ENCODE measurements around the gene PSEN2. TPM values are rescaled to one million over a fixed set of nuclear protein-coding genes. Genes with fewer than 3 reads are reported as not detected.

Gene PSEN2
- total and polyA plus RNA-seq, 9 of the 15 experiments (the other 6 are each of a cell fraction or from before 2014, with no cell fraction given) = 2.3 to 21.5 (median 13.7) TPM

DNA sequence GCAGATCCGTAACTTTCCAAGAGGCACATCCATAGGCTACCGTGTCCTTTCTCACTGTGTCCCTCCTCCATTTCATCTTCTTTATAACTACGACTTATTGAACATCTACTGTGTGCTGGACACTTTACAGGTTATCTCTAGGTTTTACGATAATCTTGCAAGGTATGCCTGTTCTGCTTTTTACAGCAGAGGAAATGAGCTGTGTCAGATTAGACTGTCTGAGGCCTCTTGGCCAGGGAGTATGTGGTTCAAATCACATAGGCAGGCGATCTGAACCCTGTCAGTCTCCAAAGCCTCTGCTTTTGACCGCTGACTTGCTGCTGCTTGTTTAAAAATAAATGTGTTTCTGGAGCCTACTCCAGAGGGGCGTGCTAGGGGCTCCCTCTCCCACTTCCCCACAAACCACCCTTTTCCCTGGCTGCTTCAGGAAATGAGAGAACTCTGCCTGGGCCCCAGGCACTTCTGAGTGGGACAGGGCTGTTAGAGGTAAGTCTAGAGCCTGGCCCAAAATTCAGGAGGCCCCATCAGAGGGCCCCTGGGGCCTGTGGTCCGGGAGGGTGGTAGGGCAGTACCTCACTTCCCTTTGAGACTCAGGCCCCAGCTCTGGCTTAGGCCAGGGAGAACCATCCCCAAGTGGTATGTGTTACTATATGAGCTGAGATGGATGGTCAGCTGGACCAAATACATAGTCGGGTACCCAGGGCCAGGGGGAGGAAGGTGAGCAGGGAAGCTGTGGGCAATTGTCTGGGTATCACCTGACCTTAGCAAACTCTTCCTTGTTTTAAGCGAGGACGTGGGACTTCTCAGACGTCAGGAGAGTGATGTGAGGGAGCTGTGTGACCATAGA is 4.4 kb downstream of the PSEN2 start:
- in situ Hi-C loops (cut with MboI) = no loop called here
- ATAC-seq (no peak), DNase-seq (ENCODE audit: extremely low read depth in 1 of 4, low spot score in 3 of 4) (no peak), FAIRE-seq (no peak)
- peak overlapping the region in 1 of 2 experiments; percentile 27; a peak in 2 of 4 replicates for H3K9ac ChIP-seq (ENCODE audit: insufficient read depth in 1 of 2, low read depth in 2 of 2, low read length in 2 of 2)
- intact Hi-C loops (cut with micrococcal nuclease) = no loop called here
- 0 out of 3 replicates have a peak overlapping the region, but pooled peaks have one; percentile 16 for H3K27ac ChIP-seq (ENCODE audit: extremely low read depth, low read depth, low read length)
- peaks cover 9% of the 10 kb centered on the region for H3K9me1 ChIP-seq (ENCODE audit: control insufficient read depth, insufficient read depth, low read length)
- 66% methylated on average over 12 of the region's 12 CpGs for WGBS (ENCODE audit: insufficient coverage, low coverage, missing lambda C conversion rate)
- H3K4me3 ChIP-seq = no peak overlapping the region
- POLR2A ChIA-PET = interaction anchor here (1.1 to 1.5 kb wide), 3 partner anchors 8 to 10 kb away, joined by 4 to 6 read pairs (median 6); no protein-coding TSS in a partner anchor
- CTCF ChIA-PET (ENCODE audit: low intra/inter-chr PET ratio) = no interaction called here
- TF ChIP-seq TCFL5 (CRISPR knock-in tag; conservative IDR thresholded peaks at IDR 0.05) (no peak), ZNF785 (CRISPR knock-in tag; IDR thresholded peaks at IDR 0.05) (no peak), ZEB2 (IDR thresholded peaks at IDR 0.05) (no peak), TFAM (CRISPR knock-in tag; conservative IDR thresholded peaks at IDR 0.05) (no peak), ZFX (CRISPR knock-in tag; IDR thresholded peaks at IDR 0.05) (peak; percentile 37), ZNF699 (CRISPR knock-in tag; IDR thresholded peaks at IDR 0.05; ENCODE audit: insufficient replicate concordance) (no peak), ADNP (tag; IDR thresholded peaks at IDR 0.05) (no peak), TOE1 (IDR thresholded peaks at IDR 0.05; ENCODE audit: borderline replicate concordance) (no peak), TOE1 (CRISPR knock-in tag; IDR thresholded peaks at IDR 0.05; ENCODE audit: borderline replicate concordance, low read depth) (no peak), SPI1 (IDR thresholded peaks at IDR 0.05; ENCODE audit: borderline replicate concordance, low read depth, low read length) (peak; percentile 26; the same call in 1 of the 2 replicates)
- TF ChIP-seq, protein P1, sequence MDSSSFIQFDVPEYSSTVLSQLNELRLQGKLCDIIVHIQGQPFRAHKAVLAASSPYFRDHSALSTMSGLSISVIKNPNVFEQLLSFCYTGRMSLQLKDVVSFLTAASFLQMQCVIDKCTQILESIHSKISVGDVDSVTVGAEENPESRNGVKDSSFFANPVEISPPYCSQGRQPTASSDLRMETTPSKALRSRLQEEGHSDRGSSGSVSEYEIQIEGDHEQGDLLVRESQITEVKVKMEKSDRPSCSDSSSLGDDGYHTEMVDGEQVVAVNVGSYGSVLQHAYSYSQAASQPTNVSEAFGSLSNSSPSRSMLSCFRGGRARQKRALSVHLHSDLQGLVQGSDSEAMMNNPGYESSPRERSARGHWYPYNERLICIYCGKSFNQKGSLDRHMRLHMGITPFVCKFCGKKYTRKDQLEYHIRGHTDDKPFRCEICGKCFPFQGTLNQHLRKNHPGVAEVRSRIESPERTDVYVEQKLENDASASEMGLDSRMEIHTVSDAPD (CRISPR knock-in tag; IDR thresholded peaks at IDR 0.05) = no peak
- no TSS peak for BruUV-seq (replicated peaks)
- peaks cover 24% of the 10 kb centered on the region; the same call in 2 of the 3 replicates for H3K36me3 ChIP-seq (ENCODE audit: control insufficient read depth, insufficient read depth, low read length)
- no peaks in the 10 kb centered on the region for H3K9me3 ChIP-seq (replicated peaks; ENCODE audit: control insufficient read depth, insufficient read depth, low read depth, low read length)
- H3K4me2 ChIP-seq (ENCODE audit: insufficient read depth, low read length) = no peak overlapping the region
- no peak overlapping the region for H2AFZ ChIP-seq (ENCODE audit: low read depth, low read length)
- H4K20me1 ChIP-seq (replicated peaks; ENCODE audit: control insufficient read depth, insufficient read depth, low read length) = no peaks in the 10 kb centered on the region
- H3K4me1 ChIP-seq (replicated peaks in 1 of 2; ENCODE audit: control insufficient read depth in 2 of 2, insufficient read depth in 2 of 2, low read length in 2 of 2) = peaks cover 29 to 30% of the 10 kb centered on the region in 2 experiments
- peaks cover 9% of the 10 kb centered on the region; the same call in 2 of the 3 replicates for H3K79me2 ChIP-seq (ENCODE audit: control insufficient read depth, insufficient read depth, low read length)
- no peaks in the 10 kb centered on the region for H3K27me3 ChIP-seq (ENCODE audit: control insufficient read depth in 2 of 2, insufficient read depth in 2 of 2, low read length in 2 of 2)
